SU-DHL-6 (cell line): ENCODE results near the gene ZSWIM4.

Experiments
- CTCF ChIP-seq: fragments of 200-600 bp; sonication (generic); IDR thresholded peaks from one replicate; pipeline ENCODE4 v1.5.1; 2017; ENCODE audit warnings: antibody characterized with exemption, mild to moderate bottlenecking, low read length, moderate library complexity; ENCODE audit not compliant: insufficient read depth, poor library complexity, severe bottlenecking
- EZH2phosphoT487 ChIP-seq: fragments of 200-600 bp; sonication (generic), shearing (Covaris generic); conservative IDR thresholded peaks from 2 replicates; pipeline ENCODE4 v1.6.1; 2018; ENCODE audit warnings: mild to moderate bottlenecking, antibody characterized with exemption, low read length, moderate library complexity, mixed read lengths

DNA sequence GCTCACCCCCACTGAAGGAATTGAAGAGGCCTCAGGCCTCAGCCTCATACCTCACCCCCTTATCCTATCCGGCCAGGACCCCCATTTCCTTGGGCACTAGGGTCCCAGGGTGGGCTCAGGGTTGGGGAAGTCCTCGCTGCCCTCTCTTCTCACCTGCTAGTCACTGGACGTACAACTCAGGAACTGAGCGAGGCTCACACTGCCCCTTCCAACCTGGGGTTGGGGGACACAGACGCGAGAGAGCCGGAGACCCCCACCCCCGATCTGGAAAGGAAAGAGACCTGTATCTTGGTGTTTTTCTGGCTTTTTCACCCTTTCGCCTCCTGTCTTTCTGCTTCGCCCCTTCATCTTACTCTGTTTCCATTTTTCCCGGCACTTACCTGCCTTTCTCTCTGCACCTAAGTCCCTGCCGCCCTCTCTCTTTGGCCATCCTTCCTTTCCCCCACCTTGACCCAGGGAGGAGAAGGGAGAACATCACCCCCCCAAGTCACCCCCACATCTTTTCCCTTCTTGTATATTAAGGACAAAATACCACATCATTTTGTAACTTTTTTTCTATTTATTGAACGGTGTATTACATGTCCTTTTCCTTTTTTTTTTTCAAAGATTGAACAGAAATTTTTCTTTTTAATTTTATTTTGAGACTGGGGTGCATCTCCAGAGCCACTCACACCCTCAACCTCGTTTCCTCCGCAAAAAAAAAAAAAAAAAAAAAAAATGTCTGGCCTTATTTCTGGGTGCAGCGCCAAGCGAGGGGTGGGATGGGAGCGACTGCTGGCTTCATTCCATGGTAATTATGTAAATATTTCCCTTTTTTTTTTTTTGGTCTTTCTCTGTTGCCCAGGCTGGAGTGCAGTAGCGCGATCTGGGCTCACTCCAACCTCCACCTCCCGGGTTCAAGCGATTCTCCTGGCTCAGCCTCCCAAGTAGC, 36.6 kb downstream of the ZSWIM4 start:
- TF ChIP-seq CTCF (no peak), EZH2phosphoT487 (no peak)
